Esophagus muscularis mucosa (tissue), 3 donors: Measurements from ENCODE around the gene HMGN5.

Experiments
- EP300 ChIP-seq: sonication (generic); formaldehyde crosslinking; IDR thresholded peaks from one replicate; pipeline ENCODE4 v1.6.1; 2017; ENCODE audit warnings: antibody characterized with exemption
- TF ChIP-seq, protein P1 (sequence below), 3 experiments: fragments of 200-600 bp in 2 of 3; fragments of 450-650 bp in 1 of 3; sonication (generic) in 2 of 3; IDR thresholded peaks; one replicate each; pipeline ENCODE4 v1.5.1; 2017 to 2019; ENCODE audit warnings: antibody characterized with exemption in 3 of 3, mild to moderate bottlenecking in 2 of 3, moderate library complexity in 1 of 3

- TF ChIP-seq, protein P1, sequence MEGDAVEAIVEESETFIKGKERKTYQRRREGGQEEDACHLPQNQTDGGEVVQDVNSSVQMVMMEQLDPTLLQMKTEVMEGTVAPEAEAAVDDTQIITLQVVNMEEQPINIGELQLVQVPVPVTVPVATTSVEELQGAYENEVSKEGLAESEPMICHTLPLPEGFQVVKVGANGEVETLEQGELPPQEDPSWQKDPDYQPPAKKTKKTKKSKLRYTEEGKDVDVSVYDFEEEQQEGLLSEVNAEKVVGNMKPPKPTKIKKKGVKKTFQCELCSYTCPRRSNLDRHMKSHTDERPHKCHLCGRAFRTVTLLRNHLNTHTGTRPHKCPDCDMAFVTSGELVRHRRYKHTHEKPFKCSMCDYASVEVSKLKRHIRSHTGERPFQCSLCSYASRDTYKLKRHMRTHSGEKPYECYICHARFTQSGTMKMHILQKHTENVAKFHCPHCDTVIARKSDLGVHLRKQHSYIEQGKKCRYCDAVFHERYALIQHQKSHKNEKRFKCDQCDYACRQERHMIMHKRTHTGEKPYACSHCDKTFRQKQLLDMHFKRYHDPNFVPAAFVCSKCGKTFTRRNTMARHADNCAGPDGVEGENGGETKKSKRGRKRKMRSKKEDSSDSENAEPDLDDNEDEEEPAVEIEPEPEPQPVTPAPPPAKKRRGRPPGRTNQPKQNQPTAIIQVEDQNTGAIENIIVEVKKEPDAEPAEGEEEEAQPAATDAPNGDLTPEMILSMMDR (IDR thresholded peaks at IDR 0.05) = no peak
- no peak for TF ChIP-seq EP300
These were observed 29.8 kb upstream of the HMGN5 start for GRCh38 chrX:81231476-81231875.
